A549 treated with Mapracorat at 1 μM for 4 hours (cell line): Measurements from ENCODE around the gene SEMA6A. TPM values are rescaled to one million over a fixed set of nuclear protein-coding genes. Genes with fewer than 3 reads are reported as not detected.

Source experiments
- total RNA-seq: library from RNA; stranded (reverse); fragments of 200-300 nt; extraction: Qiagen RNA extraction; gene quantifications from 5 replicates; pipeline ENCODE4 v1.2.3, GENCODE V29; 2022

Gene SEMA6A, protein sequence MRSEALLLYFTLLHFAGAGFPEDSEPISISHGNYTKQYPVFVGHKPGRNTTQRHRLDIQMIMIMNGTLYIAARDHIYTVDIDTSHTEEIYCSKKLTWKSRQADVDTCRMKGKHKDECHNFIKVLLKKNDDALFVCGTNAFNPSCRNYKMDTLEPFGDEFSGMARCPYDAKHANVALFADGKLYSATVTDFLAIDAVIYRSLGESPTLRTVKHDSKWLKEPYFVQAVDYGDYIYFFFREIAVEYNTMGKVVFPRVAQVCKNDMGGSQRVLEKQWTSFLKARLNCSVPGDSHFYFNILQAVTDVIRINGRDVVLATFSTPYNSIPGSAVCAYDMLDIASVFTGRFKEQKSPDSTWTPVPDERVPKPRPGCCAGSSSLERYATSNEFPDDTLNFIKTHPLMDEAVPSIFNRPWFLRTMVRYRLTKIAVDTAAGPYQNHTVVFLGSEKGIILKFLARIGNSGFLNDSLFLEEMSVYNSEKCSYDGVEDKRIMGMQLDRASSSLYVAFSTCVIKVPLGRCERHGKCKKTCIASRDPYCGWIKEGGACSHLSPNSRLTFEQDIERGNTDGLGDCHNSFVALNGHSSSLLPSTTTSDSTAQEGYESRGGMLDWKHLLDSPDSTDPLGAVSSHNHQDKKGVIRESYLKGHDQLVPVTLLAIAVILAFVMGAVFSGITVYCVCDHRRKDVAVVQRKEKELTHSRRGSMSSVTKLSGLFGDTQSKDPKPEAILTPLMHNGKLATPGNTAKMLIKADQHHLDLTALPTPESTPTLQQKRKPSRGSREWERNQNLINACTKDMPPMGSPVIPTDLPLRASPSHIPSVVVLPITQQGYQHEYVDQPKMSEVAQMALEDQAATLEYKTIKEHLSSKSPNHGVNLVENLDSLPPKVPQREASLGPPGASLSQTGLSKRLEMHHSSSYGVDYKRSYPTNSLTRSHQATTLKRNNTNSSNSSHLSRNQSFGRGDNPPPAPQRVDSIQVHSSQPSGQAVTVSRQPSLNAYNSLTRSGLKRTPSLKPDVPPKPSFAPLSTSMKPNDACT
- 0.06 to 0.19 TPM (median 0.13 TPM) in 4 of 5 replicates, not detected in the other for total RNA-seq

DNA sequence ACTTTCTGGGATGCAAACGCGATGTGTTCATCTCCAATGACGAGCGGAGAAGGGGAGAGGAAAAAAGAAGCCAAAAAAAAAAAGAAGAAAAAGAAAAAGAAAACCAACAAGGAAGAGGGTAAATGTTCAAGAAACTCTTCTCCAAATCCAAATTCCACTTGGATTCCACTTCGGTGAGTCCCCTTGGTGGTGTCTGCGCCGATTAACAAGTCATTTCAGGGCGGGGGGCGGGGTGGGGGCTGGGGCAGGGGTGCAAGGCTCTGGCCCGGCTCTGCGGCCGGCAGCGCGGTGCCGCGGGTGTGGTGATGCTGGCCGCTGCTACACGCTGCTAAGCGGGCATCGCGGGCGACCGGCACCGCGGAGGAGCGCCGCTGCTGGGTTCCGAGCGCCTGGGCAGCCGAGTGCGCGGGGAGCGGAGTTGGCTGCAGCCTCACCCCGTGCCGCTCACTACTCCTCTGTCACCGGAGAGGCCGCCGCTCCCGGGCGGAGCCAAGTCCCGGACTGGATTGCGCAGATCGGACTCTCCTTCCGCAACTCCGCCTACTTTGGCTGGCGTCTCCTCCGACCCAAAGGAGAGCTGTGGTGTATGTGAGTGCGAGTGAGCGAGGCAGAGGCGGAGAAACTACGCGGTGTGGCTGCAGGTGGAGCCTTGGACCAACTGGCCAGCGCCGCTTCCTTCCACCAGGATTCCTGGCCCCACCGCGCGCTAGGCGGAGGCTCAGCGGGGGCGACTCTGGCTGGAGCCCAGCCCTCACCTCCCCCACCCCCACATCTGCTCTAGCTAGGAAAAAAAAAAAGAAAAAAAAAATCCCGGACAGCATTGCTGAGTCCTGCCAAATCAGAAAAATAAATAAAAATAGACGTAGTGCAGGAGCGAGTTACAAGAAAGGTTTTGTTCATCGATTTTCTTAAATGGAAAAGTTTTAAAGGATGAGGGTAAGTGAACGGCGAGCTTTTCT, at the start of gene SEMA6A:
SEMA6A (minus strand) TSS at position 457 of the 959 bp plus-strand sequence. CDS start 69,879 bp downstream, outside the sequence.

